ENCODE data around the gene ST7. TPM values are rescaled to one million over a fixed set of nuclear protein-coding genes. Genes with fewer than 3 reads are reported as not detected.

The ST7 gene
- total and polyA plus RNA-seq, 2 of the 8 experiments (the other 6 are each of a cell fraction or from before 2014, with no cell fraction given): 16.3 to 18.0 TPM

GRCh38 chr7:117229350-117229749 is 276.0 kb downstream of the ST7 start:
- Histone ChIP-seq H3K18ac (ENCODE audit: extremely low read depth, low read length) (no peak overlapping the region), H2BK5ac (ENCODE audit: low read depth, low read length) (no peak overlapping the region), H3K27me3 (replicated peaks in 1 of 4; ENCODE audit: control insufficient read depth in 3 of 4, extremely low read depth in 1 of 4, insufficient read depth in 3 of 4, low read length in 3 of 4) (no peaks in the 10 kb centered on the region), H3K79me2 (ENCODE audit: control insufficient read depth in 1 of 2, insufficient read depth in 2 of 2, low read length in 2 of 2) (no peaks in the 10 kb centered on the region), H3K27ac (ENCODE audit: low read depth, low read length) (no peak overlapping the region), H2AK5ac (ENCODE audit: low read depth, low read length) (no peak overlapping the region), H3K79me1 (ENCODE audit: low read depth, low read length) (no peaks in the 10 kb centered on the region), H3K9ac (replicated peaks in 1 of 4; ENCODE audit: extremely low read depth in 1 of 4, low read depth in 3 of 4, low read length in 3 of 4) (no peak overlapping the region), H4K91ac (replicated peaks; ENCODE audit: insufficient read length, low read length) (no peak overlapping the region), H3K4me3 (ENCODE audit: extremely low read depth in 1 of 4, insufficient read depth in 2 of 4, low read depth in 3 of 4, low read length in 4 of 4) (no peak overlapping the region), H4K8ac (ENCODE audit: extremely low read depth, insufficient read depth, low read length) (no peak overlapping the region), H3K36me3 (ENCODE audit: control insufficient read depth in 2 of 4, insufficient read depth in 4 of 4, low read length in 3 of 4) (no peaks in the 10 kb centered on the region), H3K4me1 (replicated peaks in 1 of 4; ENCODE audit: control insufficient read depth in 3 of 4, insufficient read depth in 4 of 4, low read length in 3 of 4) (no peaks in the 10 kb centered on the region), H2BK20ac (ENCODE audit: low read length) (no peak overlapping the region), H3K4me2 (ENCODE audit: insufficient read depth in 1 of 2, low read depth in 2 of 2, low read length in 2 of 2) (no peak overlapping the region), H3K14ac (ENCODE audit: insufficient read length) (no peak overlapping the region), H2BK15ac (ENCODE audit: low read length) (no peak overlapping the region), H4K5ac (ENCODE audit: insufficient read length, low read depth, low read length) (no peak overlapping the region), H3K9me3 (ENCODE audit: insufficient read depth in 2 of 2, low read depth in 1 of 2, low read length in 1 of 2) (no peaks in the 10 kb centered on the region; a peak in 1 of 4 replicates), H3K56ac (replicated peaks; ENCODE audit: insufficient read length, low read depth, low read length) (no peak overlapping the region), H3K23me2 (ENCODE audit: low read depth, low read length) (no peaks in the 10 kb centered on the region), H4K20me1 (replicated peaks in 1 of 2; ENCODE audit: control insufficient read depth in 1 of 2, insufficient read depth in 2 of 2, low read length in 2 of 2) (no peaks in the 10 kb centered on the region), H2BK12ac (ENCODE audit: low read depth, low read length) (no peak overlapping the region), H2AFZ (ENCODE audit: low read length) (no peak overlapping the region), H3K23ac (ENCODE audit: insufficient read length) (no peak overlapping the region), H2BK120ac (replicated peaks; ENCODE audit: low read depth, low read length) (no peak overlapping the region), H3K4ac (replicated peaks; ENCODE audit: insufficient read length, low read depth, low read length) (no peak overlapping the region)
- WGBS, 2 experiments (ENCODE audit: extremely low coverage in 1 of 2, insufficient coverage in 1 of 2, insufficient read length in 1 of 2, insufficient replicate concordance in 2 of 2, low coverage in 1 of 2, low lambda C conversion rate in 2 of 2, missing lambda C conversion rate in 1 of 2): 89% methylated on average over 3 of the region's 3 CpGs; no CpG with 5 or more reads in 1 of the 2 experiments
- ChIA-PET POLR2A (ENCODE audit: partially characterized antibody) (no interaction called here), CTCF (ENCODE audit: partially characterized antibody) (interaction anchor here (0.6 to 1.6 kb wide), 4 partner anchors 10 to 1504 kb away, joined by 3 to 6 read pairs (median 4); no protein-coding TSS in a partner anchor)
- no peak for DNase-seq (ENCODE audit: low read depth in 1 of 2, low spot score in 2 of 2)
- no peak for FAIRE-seq
- no peak for TF ChIP-seq TCF12 (IDR thresholded peaks at IDR 0.05; ENCODE audit: low read depth, low read length)
- TF ChIP-seq SAP30 (IDR thresholded peaks at IDR 0.05; ENCODE audit: insufficient read depth, insufficient replicate concordance, low read length): no peak
- TF ChIP-seq TAF1 (IDR thresholded peaks at IDR 0.05; ENCODE audit: low read depth, low read length): no peak
- no peak for TF ChIP-seq SIX5 (IDR thresholded peaks at IDR 0.05; ENCODE audit: low read depth, low read length)

Data from H1 (cell line).